Osteoblast (primary cell): ENCODE measurements around the gene HDHD5. TPM values are rescaled to one million over a fixed set of nuclear protein-coding genes. Genes with fewer than 3 reads are reported as not detected.
A peak's percentile ranks its signal among the peaks of the same experiment; 100 is the strongest.

Experiments used
- DNase-seq: peaks from one replicate; pipeline ENCODE4 v3.0.0; 2011; ENCODE audit warnings: low spot score, mixed read lengths; ENCODE audit not compliant: insufficient read length; ENCODE audit errors: missing footprints
- H2AFZ ChIP-seq: 2 replicates; pipeline ENCODE4 v1.6.0; 2011; ENCODE audit warnings: mild to moderate bottlenecking, low read length
- H3K27ac ChIP-seq: 2 replicates; pipeline ENCODE4 v1.5.1; 2011; ENCODE audit warnings: mild to moderate bottlenecking, low read depth, low read length, moderate library complexity
- H3K27me3 ChIP-seq: 2 replicates; pipeline ENCODE4 v1.6.0; 2012; ENCODE audit warnings: mild to moderate bottlenecking, control low read depth, inconsistent platforms, low read length, moderate library complexity; ENCODE audit not compliant: insufficient read depth
- H3K36me3 ChIP-seq: 2 replicates; pipeline ENCODE4 v1.5.1; 2011; ENCODE audit warnings: mild to moderate bottlenecking, low read length, control low read depth, moderate library complexity; ENCODE audit not compliant: insufficient read depth
- H3K4me1 ChIP-seq: 2 replicates; pipeline ENCODE4 v1.5.1; 2011; ENCODE audit warnings: mild to moderate bottlenecking, low read length, control low read depth, moderate library complexity; ENCODE audit not compliant: insufficient read depth
- H3K4me2 ChIP-seq: 2 replicates; pipeline ENCODE4 v1.6.0; 2011; ENCODE audit warnings: mild to moderate bottlenecking, low read length; ENCODE audit not compliant: insufficient read depth
- H3K4me3 ChIP-seq: fragments of 200-600 bp; sonication (generic); 3 replicates; pipeline ENCODE4 v1.5.1; 2012; ENCODE audit warnings: mild to moderate bottlenecking, low read length, inconsistent platforms; ENCODE audit not compliant: insufficient read depth
- H3K79me2 ChIP-seq: 2 replicates; pipeline ENCODE4 v1.6.0; 2012; ENCODE audit warnings: mild to moderate bottlenecking, low read length, control low read depth, inconsistent platforms; ENCODE audit not compliant: insufficient read depth
- H3K9me3 ChIP-seq: 2 replicates; pipeline ENCODE4 v1.5.1; 2011; ENCODE audit warnings: low read depth, low read length, control low read depth
- H4K20me1 ChIP-seq: 2 replicates; pipeline ENCODE4 v1.6.0; 2012; ENCODE audit warnings: mild to moderate bottlenecking, low read length, control low read depth; ENCODE audit not compliant: insufficient read depth
- CTCF ChIP-seq: IDR thresholded peaks from 2 replicates; pipeline ENCODE4 v1.5.1; 2011; ENCODE audit warnings: mild to moderate bottlenecking, low read depth, low read length, moderate library complexity; ENCODE audit errors: extremely low read depth
- total RNA-seq: library from RNA; depleted of rRNA; stranded (reverse); fragments of >200 nt; gene quantifications from 2 replicates; pipeline ENCODE4 v1.2.3, GENCODE V29; 2012

The HDHD5 gene
- total RNA-seq, 1 donor: 31.8 TPM

- Histone ChIP-seq H3K79me2 (no peaks in the 10 kb centered on the region), H2AFZ (no peak overlapping the region), H3K36me3 (peaks cover 28% of the 10 kb centered on the region), H3K4me2 (no peak overlapping the region), H3K4me1 (no peaks in the 10 kb centered on the region), H3K9me3 (no peaks in the 10 kb centered on the region), H3K27ac (no peak overlapping the region), H4K20me1 (no peaks in the 10 kb centered on the region), H3K4me3 (no peak overlapping the region), H3K27me3 (no peaks in the 10 kb centered on the region)
- TF ChIP-seq CTCF: no peak
- peak; percentile 77 for DNase-seq
Measured at GRCh38 chr22:17101475-17102296, 57.4 kb downstream of the HDHD5 start.

GRCh38 chr22:17100621-17101020 lies 58.5 kb downstream of the HDHD5 start:
- no peak for TF ChIP-seq CTCF
- H4K20me1 ChIP-seq: peaks cover 1% of the 10 kb centered on the region

GRCh38 chr22:17098379-17098819 lies 60.7 kb downstream of the HDHD5 start:
- no peaks in the 10 kb centered on the region for H3K4me1 ChIP-seq
- no peak overlapping the region for H2AFZ ChIP-seq
- peaks cover 12% of the 10 kb centered on the region for H4K20me1 ChIP-seq
- DNase-seq: no peak
- H3K9me3 ChIP-seq: no peaks in the 10 kb centered on the region
- no peak overlapping the region for H3K4me2 ChIP-seq
- no peak for TF ChIP-seq CTCF
- no peaks in the 10 kb centered on the region for H3K27me3 ChIP-seq
- H3K4me3 ChIP-seq: no peak overlapping the region
- peaks cover 25% of the 10 kb centered on the region for H3K36me3 ChIP-seq
- H3K27ac ChIP-seq: no peak overlapping the region
- peaks cover 7% of the 10 kb centered on the region for H3K79me2 ChIP-seq

More at GRCh38 chr22:17100621-17101020, 58.5 kb downstream of the HDHD5 start:
- Histone ChIP-seq H3K36me3 (peaks cover 28% of the 10 kb centered on the region), H3K27ac (no peak overlapping the region), H3K4me1 (no peaks in the 10 kb centered on the region), H3K4me2 (no peak overlapping the region), H2AFZ (no peak overlapping the region), H3K9me3 (no peaks in the 10 kb centered on the region), H3K27me3 (no peaks in the 10 kb centered on the region), H3K4me3 (no peak overlapping the region), H3K79me2 (peaks cover 2% of the 10 kb centered on the region)
- no peak for DNase-seq

GRCh38 chr22:17097701-17098100 lies 61.4 kb downstream of the HDHD5 start:
- no peaks in the 10 kb centered on the region for H3K4me1 ChIP-seq
- H2AFZ ChIP-seq: no peak overlapping the region
- no peak for DNase-seq
- H3K9me3 ChIP-seq: no peaks in the 10 kb centered on the region
- H3K4me2 ChIP-seq: no peak overlapping the region
- no peak overlapping the region for H3K27ac ChIP-seq
- peaks cover 14% of the 10 kb centered on the region for H4K20me1 ChIP-seq
- no peak overlapping the region for H3K4me3 ChIP-seq
- peaks cover 25% of the 10 kb centered on the region for H3K36me3 ChIP-seq
- no peak for TF ChIP-seq CTCF
- H3K27me3 ChIP-seq: no peaks in the 10 kb centered on the region
- H3K79me2 ChIP-seq: peaks cover 7% of the 10 kb centered on the region
